ENCODE results near the gene LRIG1. TPM values are rescaled to one million over a fixed set of nuclear protein-coding genes. Genes with fewer than 3 reads are reported as not detected.

Gene LRIG1
- total RNA-seq, 1 experiment from 2014 or later = 14.7 TPM

DNA sequence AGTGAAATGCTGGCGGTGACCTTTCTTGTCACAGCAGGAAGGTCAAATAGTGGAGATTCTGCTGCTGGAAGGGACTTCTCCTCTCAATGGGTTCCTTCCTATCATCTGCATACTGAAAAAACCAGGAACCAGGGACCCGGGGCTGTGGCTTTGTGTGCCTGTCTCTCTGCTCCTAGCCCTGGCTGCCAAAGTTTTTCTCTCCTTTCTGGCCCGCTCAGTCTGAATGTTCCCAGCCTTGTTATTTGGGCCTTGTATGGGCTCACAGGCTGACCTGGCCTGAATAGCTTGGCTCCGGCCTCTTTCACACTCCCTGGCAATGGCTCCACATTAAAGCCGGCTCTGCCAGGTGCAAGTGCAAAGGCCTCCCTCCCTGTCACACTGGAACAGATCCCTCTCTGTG, 94.7 kb downstream of the LRIG1 start:
- CTCF ChIA-PET = no interaction called here
- Mint-ChIP-seq H3K27me3 (ENCODE audit: unreplicated experiment) (no peaks in the 10 kb centered on the region), H3K36me3 (ENCODE audit: insufficient read depth, unreplicated experiment) (peaks cover 5% of the 10 kb centered on the region), H3K9me3 (ENCODE audit: low read depth, unreplicated experiment) (no peaks in the 10 kb centered on the region), H3K27ac (ENCODE audit: unreplicated experiment) (no peak overlapping the region), H3K4me1 (ENCODE audit: low read depth, unreplicated experiment) (no peaks in the 10 kb centered on the region), H3K4me3 (ENCODE audit: low read depth, unreplicated experiment) (no peak overlapping the region)
- no TSS peak for BruUV-seq (replicated peaks)
- TF ChIP-seq, protein P1, sequence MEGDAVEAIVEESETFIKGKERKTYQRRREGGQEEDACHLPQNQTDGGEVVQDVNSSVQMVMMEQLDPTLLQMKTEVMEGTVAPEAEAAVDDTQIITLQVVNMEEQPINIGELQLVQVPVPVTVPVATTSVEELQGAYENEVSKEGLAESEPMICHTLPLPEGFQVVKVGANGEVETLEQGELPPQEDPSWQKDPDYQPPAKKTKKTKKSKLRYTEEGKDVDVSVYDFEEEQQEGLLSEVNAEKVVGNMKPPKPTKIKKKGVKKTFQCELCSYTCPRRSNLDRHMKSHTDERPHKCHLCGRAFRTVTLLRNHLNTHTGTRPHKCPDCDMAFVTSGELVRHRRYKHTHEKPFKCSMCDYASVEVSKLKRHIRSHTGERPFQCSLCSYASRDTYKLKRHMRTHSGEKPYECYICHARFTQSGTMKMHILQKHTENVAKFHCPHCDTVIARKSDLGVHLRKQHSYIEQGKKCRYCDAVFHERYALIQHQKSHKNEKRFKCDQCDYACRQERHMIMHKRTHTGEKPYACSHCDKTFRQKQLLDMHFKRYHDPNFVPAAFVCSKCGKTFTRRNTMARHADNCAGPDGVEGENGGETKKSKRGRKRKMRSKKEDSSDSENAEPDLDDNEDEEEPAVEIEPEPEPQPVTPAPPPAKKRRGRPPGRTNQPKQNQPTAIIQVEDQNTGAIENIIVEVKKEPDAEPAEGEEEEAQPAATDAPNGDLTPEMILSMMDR (IDR thresholded peaks at IDR 0.05; ENCODE audit: unreplicated experiment) = no peak
- DNase-seq = no peak
- intact Hi-C loops (cut with micrococcal nuclease; ENCODE audit: unreplicated experiment) = loop anchor here (5.0 kb wide), 1 partner anchor 86 kb away; no protein-coding TSS in a partner anchor

DNA sequence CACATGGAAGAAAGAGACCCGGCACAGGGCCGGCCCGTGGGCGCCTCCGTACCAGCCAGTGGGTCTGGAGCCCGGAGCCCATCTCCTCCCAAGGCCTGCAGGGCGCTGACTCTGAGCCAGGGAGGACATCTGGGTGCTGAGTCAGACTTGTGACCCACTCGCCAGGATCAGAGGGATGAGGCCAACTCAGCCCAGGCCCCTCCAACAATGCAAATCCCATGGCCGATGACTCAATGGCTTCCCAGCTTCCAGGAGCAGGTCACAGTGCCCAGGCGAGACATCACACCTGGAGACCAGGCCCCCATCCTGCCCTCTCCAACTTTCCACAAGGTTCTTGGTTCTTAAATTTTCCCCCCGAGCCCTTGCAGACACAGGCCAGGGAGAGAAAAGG, 95.1 kb downstream of the LRIG1 start:
- intact Hi-C loops (cut with micrococcal nuclease; ENCODE audit: unreplicated experiment) = loop anchor here (5.0 kb wide), 1 partner anchor 87 kb away; no protein-coding TSS in a partner anchor
- Mint-ChIP-seq H3K27me3 (ENCODE audit: unreplicated experiment) (no peaks in the 10 kb centered on the region), H3K36me3 (ENCODE audit: insufficient read depth, unreplicated experiment) (peaks cover 5% of the 10 kb centered on the region), H3K9me3 (ENCODE audit: low read depth, unreplicated experiment) (no peaks in the 10 kb centered on the region), H3K4me1 (ENCODE audit: low read depth, unreplicated experiment) (no peaks in the 10 kb centered on the region), H3K4me3 (ENCODE audit: low read depth, unreplicated experiment) (no peak overlapping the region), H3K27ac (ENCODE audit: unreplicated experiment) (no peak overlapping the region)
- TF ChIP-seq, protein P1 (IDR thresholded peaks at IDR 0.05; ENCODE audit: unreplicated experiment) = no peak
- CTCF ChIA-PET = no interaction called here
- BruUV-seq (replicated peaks) = no TSS peak
- DNase-seq = no peak

DNA sequence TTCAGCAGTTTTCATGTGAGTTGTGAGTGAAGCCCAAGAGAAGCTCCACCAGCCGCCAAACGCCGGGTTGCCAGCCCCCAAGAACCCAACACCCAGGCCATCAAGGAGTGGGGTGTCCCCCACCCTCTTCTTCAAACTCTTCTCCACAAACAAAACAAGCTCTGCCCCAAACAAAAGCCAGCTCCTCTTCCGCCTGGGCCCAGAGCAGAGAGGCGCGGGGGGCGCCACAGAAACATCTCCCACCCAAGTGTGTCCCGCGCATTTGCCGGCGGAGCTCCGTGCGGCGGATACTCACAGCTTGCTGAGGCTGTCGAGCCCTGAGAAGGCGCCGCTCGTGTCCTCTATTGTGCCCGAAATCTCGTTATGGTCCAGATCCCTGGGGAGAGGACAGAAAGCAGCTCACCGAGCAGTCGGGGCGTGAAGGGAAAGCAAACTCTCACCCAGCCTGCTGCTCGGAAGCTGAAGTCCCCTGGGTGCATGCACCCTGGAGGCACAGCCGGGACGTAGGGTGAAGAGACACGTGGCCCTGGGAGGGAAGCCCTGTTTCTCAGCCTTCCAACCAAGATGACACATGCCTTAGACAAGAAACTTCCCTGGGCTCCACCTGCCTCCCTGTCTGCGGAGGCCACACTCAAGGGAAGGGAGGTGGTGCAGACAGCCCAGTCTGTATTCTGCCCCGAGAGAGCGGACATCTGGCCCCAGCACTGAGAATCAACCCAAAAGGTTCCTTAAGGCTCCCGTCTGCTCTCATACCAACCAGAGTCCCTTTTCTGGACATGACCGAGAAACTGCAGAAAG, 95.7 kb downstream of the LRIG1 start:
- Mint-ChIP-seq H3K9me3 (ENCODE audit: low read depth, unreplicated experiment) (no peaks in the 10 kb centered on the region), H3K4me1 (ENCODE audit: low read depth, unreplicated experiment) (no peaks in the 10 kb centered on the region), H3K4me3 (ENCODE audit: low read depth, unreplicated experiment) (no peak overlapping the region), H3K36me3 (ENCODE audit: insufficient read depth, unreplicated experiment) (peaks cover 5% of the 10 kb centered on the region), H3K27ac (ENCODE audit: unreplicated experiment) (no peak overlapping the region), H3K27me3 (ENCODE audit: unreplicated experiment) (no peaks in the 10 kb centered on the region)
- no peak for DNase-seq
- CTCF ChIA-PET = no interaction called here
- no TSS peak for BruUV-seq (replicated peaks)
- TF ChIP-seq, protein P1 (IDR thresholded peaks at IDR 0.05; ENCODE audit: unreplicated experiment) = no peak
- intact Hi-C loops (cut with micrococcal nuclease; ENCODE audit: unreplicated experiment) = loop anchor here (5.0 kb wide), 1 partner anchor 87 kb away; no protein-coding TSS in a partner anchor

DNA sequence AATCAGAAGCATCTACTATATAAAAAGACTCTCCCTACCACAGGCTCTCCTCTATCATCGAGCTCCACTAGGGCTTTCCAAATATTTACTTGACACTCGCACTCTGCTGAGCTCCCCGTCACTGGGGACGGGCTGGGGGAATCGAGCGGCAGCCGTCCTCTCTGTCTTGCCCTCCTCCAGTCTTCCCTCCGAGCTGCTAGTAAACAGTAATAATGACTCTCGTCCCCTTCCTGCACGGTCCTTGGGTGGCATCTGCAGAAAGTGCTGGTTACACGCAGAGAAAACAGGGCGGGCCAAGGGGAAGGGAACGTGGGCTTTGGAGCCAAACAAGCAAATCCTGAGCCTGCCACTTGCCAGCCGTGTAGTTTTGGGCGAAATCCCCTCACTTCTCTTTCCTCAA, 96.6 kb downstream of the LRIG1 start:
- no peak for DNase-seq
- TF ChIP-seq, protein P1 (IDR thresholded peaks at IDR 0.05; ENCODE audit: unreplicated experiment) = no peak
- H3K4me3 Mint-ChIP-seq (ENCODE audit: low read depth, unreplicated experiment) = no peak overlapping the region
- H3K9me3 Mint-ChIP-seq (ENCODE audit: low read depth, unreplicated experiment) = no peaks in the 10 kb centered on the region
- no peaks in the 10 kb centered on the region for H3K4me1 Mint-ChIP-seq (ENCODE audit: low read depth, unreplicated experiment)
- H3K27me3 Mint-ChIP-seq (ENCODE audit: unreplicated experiment) = no peaks in the 10 kb centered on the region
- intact Hi-C loops (cut with micrococcal nuclease; ENCODE audit: unreplicated experiment) = no loop called here
- CTCF ChIA-PET = no interaction called here
- peaks cover 5% of the 10 kb centered on the region for H3K36me3 Mint-ChIP-seq (ENCODE audit: insufficient read depth, unreplicated experiment)
- no peak overlapping the region for H3K27ac Mint-ChIP-seq (ENCODE audit: unreplicated experiment)
- BruUV-seq (replicated peaks) = no TSS peak

Measured in Calu3 (cell line).